HG03196 (cell line): ENCODE results near the gene TNFSF13B.

Experiments used
- ATAC-seq: cut with Tn5 transposase; IDR thresholded peaks from one replicate; pipeline ENCODE4 v1.9.1; 2021; ENCODE audit not compliant: unreplicated experiment

TNFSF13B gene

GRCh38 chr13:108345016-108345415, 75.5 kb downstream of the TNFSF13B start:
- no peak for ATAC-seq

DNA sequence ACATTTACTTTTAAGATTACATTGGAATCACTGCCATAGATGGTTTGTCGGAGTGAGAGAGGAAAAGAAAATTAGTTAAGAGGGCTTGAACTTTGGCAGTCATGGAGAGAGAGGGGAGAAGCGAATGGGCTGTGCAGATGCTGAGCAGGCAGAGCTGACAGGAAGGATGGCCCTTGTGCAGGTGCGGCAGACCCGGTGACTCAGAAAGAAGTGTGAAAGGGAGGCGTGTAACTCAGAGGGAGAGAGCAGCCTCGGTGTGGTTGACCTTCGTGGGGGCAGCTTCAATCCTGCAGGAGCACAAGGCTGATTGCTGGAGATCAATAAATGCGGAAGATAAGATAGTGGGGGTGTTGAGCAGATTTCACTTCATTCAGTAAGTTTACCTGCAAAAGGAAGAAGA, 76.9 kb downstream of the TNFSF13B start:
- ATAC-seq = no peak

GRCh38 chr13:108349269-108349668, 79.8 kb downstream of the TNFSF13B start:
- ATAC-seq = no peak

DNA sequence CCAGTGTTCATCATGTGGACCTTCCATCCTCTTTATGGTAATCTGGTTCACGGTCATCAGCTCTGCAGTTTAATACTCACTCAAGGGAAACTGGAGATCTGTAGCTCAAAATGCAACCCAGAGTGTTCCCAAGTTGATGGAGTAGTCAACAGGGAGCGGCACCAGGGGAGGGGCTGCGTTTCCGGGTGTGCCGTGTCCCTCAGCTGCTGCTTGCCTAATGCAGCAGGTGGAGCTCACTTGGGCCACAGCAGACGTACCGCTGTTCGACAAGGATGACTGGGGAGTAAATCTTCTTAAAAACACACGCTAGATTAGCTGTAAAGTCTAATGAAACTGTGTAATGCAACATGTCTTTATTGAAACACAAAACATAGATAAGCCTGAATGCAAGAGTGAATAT, 81.1 kb downstream of the TNFSF13B start:
- no peak for ATAC-seq

DNA sequence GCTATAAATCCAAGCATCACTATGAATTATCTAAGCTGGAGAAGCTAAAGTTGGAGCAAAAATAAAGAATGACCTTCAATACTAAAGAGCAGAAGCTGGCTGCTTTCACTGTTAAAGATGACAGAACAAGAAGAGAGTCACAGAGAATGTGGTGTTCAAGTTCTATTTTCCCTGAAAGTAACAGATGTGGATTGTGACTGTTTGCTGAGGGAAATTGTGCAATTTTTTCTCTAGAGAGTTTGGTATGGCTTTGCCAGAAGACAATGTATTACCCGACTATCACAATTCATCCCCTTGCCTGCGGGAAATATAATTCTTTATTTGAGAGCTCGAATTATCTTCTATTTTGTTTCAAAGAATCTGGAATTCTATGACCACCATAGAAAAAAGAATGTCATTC, 83.1 kb downstream of the TNFSF13B start:
- ATAC-seq = no peak

DNA sequence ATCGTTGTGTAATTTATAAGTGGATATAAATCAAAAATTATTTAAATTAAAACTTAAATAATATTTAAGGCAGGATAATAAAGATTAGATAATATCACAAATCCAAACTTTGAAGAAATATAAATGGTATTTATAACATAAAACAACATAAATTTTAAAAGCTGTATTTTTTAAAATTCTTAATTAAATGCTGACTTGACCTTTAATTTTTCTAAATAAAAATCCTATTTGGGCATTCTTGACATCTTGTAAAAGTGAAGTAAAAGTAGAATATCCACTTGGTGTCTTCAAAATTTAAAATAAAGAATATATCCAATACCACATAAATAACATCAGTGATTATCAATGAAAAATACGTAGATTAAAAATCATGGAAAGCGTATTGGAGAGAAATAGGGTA, 87.7 kb downstream of the TNFSF13B start:
- ATAC-seq = no peak
